Measurements from ENCODE around the gene FAM9C.

DNA sequence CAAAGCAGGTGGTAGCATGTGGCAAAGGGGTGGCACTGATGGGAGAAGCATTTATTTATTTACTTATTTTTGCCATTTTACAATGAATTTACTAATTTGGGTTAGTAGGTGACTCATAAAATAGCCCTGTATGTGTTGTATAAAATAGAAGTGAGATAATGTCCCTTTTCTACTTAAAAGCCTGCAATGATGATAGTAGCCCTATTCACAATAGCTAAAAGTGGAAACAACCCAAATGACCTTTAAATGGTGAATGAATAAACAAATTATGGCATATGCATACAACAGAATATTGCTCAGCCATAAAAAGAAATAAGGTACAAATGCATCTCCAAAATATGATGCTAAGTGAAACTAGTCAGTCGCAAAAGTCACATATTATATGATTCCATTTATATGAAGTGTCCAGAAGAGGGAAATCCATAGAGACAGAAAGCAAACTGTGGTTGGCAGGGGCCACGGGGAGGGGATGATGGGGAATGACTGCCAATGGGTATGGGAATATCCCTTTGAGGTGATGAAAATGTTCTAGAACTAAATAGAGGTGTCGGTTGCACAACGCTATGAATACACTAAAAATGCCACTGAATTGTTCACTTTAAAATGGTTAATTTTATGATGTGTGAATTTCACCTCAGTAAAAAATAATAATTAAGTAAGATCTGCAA is 35.8 kb upstream of the FAM9C start:
- TF ChIP-seq, protein P1, sequence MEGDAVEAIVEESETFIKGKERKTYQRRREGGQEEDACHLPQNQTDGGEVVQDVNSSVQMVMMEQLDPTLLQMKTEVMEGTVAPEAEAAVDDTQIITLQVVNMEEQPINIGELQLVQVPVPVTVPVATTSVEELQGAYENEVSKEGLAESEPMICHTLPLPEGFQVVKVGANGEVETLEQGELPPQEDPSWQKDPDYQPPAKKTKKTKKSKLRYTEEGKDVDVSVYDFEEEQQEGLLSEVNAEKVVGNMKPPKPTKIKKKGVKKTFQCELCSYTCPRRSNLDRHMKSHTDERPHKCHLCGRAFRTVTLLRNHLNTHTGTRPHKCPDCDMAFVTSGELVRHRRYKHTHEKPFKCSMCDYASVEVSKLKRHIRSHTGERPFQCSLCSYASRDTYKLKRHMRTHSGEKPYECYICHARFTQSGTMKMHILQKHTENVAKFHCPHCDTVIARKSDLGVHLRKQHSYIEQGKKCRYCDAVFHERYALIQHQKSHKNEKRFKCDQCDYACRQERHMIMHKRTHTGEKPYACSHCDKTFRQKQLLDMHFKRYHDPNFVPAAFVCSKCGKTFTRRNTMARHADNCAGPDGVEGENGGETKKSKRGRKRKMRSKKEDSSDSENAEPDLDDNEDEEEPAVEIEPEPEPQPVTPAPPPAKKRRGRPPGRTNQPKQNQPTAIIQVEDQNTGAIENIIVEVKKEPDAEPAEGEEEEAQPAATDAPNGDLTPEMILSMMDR (IDR thresholded peaks at IDR 0.05; ENCODE audit: insufficient read depth, low read length, poor library complexity, severe bottlenecking): no peak
- no peak for TF ChIP-seq EZH2phosphoT487 (conservative IDR thresholded peaks at IDR 0.05; ENCODE audit: low read length)
